Iris pigment epithelial cell (primary cell): Measurements from ENCODE around the gene SIMC1.

Experiments used
- DNase-seq: peaks from one replicate; pipeline ENCODE4 v3.0.0-alpha.2; 2011; ENCODE audit warnings: low read depth

Gene SIMC1

DNA sequence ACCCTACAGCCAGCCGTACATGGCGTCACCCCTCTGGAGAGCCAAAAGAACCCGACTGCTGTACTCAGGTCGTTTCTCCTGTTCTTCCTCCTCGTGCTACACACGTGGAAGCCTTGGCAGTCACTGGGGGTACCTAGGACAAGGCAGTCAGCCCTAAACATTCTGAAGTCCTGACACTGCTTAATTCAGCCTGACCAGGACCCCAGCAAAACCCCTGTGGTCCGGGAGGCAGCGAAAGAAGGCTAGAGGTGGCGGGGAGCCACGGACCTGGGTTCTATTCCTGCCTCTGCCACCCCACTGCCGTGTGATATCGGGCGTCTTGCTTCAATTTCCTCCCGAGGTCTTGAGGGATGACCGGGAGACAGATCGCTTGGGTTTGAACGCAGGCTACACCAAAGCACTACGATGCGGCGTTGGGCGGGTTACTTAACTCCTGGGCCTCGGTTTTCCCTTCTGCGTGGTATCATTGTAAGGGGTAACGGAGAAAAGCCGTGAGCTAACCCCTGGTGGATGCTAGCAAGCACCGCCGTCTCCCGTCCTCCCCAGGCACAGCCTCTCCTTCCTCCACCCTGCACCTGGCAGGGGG lies 126.6 kb downstream of the SIMC1 start:
- DNase-seq, result peak; percentile 36

DNA sequence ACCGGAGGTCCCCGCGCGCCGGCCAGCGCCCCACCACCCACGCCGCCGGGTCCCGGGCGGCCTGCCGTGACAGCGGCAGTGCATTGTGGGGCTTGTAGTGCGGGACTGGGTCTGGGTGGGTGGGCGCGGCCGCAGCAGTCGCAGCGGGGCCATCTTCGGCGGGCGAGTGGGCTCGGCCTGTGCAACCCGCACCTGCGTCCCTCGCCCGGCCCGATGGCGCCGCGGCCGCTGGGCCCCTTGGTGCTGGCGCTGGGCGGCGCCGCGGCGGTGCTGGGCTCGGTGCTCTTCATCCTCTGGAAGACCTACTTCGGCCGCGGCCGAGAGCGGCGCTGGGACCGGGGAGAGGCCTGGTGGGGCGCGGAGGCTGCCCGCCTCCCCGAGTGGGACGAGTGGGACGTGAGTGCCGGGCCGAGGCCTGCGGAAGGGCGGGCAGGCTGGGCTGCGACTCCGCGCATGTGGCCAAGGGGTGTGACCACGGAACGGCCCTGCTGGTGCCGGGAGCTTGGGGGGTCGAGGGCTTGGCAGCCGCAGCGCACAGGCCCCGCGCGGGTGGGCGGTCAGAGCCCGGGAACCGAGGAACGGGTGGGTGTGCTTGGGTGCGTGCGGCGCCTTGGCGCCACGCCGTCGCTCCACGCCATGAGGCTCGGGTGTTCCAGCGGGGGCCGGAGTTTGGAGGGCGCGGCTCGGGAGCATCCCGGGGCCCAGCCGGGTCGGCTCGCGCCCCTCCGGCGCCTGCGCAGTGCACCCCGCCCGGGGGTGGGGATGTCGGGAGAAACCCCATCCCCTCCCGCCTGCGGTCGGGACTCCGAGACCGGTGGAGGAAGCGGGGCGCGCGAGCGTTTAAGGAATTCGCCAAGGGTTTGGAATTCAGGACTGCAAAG lies 127.4 kb downstream of the SIMC1 start, which contains the start of gene ARL10:
TSS of gene ARL10 (plus strand) at position 137 of the 881 bp plus-strand sequence. CDS start at position 214, 77 bp downstream.
- DNase-seq, result peak; percentile 45

DNA sequence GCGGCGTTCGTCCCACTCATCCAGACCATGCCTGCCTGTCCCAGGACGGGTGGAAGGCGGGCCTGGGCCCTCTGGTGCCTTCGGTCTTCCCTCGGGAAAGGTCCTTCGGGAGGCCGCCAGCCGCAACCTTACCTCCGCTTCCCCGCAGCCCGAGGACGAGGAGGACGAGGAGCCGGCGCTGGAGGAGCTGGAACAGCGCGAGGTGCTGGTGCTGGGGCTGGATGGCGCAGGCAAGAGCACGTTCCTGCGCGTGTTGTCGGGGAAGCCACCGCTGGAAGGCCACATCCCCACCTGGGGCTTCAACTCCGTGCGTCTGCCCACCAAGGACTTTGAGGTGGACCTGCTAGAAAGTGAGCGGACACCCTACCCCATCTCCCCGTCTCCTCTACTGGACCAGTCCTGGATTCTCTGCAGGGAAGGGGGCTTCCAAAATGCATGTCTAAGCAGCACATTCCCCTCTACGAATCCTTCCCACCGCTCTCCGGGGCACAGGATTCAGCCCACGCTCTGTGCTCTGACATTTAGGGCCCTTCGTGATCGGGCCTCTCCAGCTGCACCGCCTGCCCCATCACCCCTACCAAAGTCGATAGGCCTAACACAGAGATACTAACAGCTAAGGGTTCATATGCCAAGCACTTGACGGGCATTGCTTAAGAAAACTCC lies 128.1 kb downstream of the SIMC1 start:
- DNase-seq, result peak; percentile 34

DNA sequence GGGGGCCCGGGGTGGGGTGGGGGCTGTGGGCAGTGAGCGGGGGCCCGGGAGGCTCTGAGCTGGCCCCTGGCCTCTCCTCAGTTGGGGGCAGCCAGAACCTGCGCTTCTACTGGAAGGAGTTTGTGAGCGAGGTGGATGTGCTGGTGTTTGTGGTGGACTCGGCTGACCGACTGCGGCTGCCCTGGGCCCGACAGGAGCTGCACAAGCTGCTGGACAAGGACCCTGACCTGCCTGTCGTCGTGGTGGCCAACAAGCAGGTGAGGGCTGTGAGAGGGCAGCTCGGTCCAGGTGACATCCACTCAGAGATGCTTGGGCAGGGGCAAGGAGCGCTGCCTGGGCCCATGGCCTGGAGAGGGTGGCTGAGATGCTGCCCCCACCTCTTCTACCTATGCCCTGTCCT lies 130.5 kb downstream of the SIMC1 start:
- DNase-seq, result no peak

DNA sequence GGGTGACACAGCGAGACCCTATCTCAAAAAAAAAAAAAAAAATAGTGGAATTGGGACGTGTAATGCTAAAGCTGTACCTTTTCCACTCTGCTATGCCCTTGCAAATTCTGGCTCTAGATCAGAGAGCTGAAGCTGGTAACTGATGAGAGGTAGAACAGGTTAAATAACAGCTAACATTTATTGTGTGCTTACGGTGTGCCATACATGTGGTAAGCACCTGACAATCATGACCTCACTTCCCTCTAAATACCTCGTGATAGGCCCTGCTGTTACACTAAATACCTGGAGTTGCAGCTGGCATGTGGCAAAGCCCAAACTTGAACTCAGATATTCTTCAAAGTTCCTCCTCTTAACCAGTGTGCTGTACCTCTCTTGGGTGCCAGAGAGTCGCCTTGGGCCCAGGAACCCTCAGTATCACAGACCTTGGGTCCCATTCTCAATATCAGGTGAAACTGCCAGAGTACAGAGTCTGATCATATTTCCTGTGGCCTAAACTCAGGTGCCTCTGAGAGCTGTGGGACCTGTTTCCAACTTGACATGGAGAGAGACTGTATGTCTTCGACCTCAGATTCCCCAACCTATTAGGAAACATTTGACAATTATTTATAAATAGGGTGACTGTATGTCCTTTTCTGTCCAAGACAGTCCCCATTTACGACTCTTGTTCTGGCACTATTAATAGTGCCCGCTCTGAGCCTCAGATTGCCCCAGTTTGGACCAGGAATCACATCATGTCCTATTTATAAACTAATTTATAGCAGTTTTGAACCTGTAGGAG lies 131.9 kb downstream of the SIMC1 start:
- no peak for DNase-seq

DNA sequence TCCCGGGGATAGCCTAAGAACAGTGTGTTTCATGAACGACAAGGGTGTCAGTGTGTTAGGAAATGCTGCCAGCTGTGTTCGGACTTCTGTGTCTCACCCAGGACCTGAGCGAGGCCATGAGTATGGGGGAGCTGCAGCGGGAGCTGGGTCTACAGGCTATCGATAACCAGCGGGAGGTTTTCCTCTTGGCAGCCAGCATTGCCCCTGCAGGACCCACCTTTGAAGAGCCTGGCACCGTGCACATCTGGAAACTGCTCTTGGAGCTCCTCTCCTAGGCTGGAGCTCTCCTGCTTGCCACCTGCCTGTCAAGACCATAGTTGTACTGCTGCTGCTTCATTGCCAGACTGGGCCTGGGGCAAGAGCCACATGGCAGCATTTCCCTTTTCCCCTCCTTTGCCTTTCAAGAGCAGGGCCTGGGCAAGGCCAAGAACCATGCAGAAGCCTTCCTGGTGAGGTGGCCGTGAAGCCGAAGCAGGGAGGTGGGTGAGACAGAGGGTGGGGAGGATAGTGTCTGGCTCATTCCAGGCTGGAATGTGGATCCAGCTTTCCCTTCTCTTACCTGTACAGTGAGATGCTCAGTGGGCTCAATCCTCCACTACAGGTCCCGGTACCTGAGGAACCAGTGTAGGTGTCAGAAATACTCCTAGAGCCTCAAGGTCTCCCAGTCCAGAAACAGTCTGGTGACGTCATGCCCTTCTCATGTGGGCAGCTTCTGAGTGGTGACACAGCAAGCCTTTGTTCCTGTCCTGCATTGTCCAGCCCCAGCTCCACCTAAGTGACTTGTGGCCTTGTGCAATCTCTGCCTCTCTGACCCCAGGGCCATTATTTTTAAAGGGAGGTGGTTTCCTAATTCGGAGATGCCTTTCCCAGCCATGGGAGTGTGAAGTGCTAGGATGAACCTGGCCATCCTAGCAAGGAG lies 133.7 kb downstream of the SIMC1 start:
- no peak for DNase-seq

DNA sequence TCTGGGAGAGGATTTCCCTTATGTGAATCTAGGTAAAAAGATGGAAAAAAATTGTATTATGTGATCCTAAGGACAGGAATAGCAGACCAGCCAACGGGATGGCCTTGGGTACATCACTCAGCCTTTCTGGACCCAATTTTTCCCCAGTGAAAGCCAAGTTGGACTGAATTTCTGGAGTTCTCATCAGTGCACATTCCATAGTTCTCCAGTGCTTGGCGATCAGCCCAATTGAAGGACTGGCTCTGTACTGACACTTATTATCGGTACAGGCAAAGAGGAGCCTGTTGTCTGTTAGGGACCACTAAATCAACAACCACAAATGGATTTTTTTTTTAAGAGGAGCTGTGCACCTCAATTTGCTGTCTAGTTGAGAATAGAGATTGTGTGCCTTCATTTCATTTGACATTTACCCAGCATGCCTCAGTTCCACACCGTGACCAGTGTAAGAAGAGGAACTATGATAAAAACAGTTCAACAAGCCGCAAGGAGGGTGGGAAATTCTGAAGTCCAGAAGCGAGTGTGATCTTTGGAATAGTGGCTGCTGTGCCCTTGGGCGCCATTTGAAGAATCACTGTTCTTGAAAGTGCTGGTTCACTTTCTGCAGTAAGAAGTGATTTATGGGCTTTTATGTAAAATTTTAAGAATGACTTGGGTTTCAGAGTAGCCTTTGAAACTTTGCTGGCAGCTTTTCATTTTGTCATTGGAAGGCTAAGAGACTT lies 135.0 kb downstream of the SIMC1 start:
- DNase-seq, result no peak

DNA sequence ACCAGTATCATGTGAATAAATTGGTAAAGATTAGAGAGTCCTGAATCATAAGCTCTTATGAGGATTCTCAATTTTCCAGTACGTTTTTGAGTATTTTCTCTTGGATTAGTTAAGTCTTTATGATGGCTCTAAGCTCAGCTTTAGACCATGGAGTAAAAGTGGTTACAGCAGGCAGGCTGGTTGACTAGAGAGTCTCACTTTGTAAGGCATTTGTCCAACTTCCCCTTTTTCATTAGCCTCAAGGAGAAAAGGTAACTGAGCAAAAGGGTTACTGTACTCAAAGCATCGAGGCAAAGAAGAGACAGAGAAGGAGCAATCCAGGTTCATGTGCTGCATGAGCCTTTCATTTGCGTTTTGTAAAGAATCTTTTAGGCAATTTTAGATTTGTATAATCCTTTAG lies 141.7 kb downstream of the SIMC1 start:
- no peak for DNase-seq

DNA sequence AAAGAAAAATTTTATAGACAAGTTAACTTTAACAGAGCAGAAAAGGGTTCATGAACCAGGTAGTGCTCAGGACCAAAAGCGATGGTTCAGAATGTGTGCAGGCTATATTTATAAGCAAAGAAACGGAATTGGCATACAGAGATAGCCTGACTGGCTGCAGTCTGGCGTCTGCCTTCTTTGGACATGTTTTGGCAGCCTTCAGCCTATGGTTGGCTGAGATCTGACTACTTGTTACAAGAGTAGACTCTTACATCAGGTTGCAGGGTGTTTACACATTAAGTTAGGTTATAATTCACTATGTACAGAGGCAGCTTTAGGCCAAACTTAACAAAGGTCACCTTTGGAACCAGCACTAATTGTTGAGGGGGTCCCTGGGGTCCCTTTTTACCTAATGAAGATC lies 143.2 kb downstream of the SIMC1 start:
- DNase-seq, result no peak

DNA sequence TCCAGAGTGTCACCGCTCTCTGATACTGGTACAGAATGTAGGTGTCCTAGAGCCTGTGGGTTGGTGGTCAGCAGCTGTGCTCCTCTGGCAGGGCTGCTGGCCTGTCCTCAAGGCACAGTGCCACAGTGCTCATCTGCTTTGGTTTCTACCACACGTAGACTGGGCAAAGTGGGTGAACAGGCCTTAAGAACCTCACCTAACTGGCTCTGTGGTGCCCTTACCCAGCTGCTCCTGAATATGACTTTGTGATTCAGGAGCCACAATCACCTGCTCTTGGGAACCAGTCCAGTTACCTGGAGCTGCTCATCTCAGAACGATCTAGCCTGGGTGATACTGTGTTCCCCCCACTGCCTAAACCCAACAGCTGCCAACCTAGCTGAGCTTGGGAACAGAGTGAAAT lies 143.8 kb downstream of the SIMC1 start:
- no peak for DNase-seq

DNA sequence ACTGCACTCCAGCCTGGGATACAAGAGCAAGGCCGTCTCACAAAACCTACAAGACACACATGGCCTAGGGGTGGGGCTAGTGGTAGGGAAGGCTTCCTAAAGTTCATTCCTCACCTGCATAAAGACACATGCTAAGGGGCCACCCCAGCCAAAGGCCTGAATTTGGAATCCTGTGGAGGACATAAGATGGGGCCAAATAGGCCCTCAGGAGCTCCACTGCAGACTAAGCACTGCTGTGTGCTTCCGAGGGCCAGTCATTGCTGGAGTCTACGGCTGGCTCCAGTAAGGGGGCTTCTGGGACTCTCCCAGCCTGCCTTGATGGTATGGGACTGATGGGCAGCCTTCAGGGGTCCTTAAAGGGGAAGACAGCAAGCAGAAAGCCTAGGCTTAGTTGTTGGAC lies 144.5 kb downstream of the SIMC1 start:
- DNase-seq, result no peak

DNA sequence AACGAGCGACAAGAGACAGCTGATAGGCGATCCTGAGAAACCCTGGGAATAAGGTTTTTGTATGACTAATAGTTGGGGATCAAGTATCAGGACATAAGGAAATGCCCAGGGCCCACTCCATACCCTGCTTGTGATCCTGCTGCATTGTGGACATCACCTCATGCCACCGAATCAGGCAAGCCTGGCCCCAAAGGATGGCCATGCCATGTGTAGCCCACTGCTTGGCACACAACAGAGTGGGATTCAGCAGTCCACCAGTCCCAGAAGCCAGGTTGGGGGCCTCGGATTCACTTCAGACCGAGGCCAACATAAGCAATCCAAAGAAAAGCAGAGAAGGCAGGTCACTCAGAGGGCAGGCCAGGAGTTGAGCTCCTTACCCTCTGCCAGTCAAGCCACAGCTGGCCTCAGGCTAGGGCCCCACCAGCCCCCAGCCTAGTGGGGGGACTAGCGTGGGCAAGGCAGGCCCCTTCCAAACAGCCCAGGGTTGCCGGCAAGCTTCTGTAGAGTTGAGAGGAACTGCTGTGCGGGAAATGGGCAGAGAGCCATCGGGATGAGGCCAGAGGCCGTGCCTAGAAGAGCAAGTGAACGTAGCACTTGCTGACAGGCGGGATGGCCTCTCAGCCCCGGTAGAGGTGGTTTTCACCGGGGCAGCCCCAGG lies 145.2 kb downstream of the SIMC1 start:
- no peak for DNase-seq

DNA sequence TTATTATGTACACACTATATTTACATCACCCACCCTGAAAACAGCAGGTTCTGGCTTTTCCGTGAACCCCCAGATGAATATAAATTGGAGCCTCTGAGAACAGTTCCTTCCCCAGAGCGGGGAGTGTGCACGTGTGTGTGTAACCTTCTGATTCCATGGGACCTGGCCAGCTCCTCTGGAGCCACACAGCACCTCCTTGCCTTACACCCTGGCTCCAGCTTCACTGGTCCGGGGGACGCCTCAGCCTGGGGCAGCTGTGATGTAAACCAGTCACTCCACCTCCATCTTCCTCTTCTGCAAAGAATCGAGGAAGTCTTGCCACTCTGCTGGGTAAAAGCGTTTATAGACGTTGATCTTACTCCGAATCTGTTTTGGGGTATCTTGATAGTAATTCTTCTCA lies 145.7 kb downstream of the SIMC1 start:
- no peak for DNase-seq

DNA sequence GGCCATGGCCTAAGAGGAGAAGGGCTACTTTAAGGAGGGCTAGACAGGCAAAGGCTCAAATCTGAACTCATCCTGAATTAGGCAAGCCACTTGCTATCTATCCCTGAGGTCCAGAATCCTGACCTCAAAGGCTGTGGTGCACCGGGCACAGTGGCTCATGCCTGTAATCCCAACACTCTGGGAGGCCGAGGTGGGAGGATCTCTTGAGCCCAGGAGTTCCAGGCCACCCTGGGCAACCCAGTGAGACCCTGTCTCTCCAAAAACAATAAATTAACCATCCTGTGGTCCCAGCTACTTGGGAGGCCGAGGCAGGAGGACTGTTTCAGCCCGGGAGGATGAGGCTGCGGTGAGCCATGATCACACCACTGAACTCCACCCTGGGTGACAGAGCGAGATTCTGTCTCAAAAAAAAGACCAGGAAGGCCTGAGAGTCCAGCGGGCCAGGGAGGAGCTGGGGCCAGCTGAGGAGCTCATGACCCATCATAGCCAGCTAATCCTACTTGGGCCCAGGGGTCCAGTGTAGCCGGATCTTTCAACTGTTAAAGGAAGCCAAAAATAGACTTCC lies 146.2 kb downstream of the SIMC1 start:
- DNase-seq, result no peak

DNA sequence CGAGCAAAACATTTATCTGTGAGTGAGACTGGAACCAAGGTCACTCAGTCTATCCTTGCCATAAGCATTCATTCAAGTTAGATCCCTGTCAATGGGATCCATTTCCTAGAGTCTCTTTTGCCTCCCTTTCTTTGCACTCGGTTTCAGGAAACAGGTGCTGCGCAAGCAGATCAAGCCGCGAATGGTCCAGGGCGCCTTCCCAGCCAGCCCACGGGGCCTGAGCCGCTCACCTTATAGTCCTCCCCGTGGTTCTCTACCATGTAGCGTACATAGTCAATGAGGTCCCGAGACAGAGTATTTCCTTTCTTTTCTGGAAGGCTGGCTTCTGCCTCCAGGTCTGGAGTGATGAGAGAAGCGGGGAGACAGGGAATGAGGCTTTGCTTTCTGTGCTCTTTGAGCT lies 146.8 kb downstream of the SIMC1 start:
- DNase-seq, result no peak

DNA sequence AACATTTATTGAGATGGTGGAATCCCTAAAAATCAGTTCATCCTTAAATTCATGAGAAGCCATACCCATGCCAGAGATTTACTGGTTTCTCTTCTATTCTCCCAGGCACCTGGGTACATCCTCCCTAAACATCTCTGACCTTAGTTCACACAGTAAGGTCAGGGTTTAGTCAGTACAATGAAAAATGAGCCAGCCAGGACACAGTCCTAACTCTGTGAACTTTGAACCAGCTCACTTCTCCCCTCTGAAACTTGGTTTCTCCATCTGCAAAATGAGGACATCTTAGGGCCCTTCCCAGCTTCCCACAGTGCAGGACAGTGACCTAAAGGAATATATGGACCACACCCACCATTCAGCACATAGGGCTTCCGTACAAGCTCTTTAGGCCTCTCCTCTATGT lies 148.3 kb downstream of the SIMC1 start:
- no peak for DNase-seq

DNA sequence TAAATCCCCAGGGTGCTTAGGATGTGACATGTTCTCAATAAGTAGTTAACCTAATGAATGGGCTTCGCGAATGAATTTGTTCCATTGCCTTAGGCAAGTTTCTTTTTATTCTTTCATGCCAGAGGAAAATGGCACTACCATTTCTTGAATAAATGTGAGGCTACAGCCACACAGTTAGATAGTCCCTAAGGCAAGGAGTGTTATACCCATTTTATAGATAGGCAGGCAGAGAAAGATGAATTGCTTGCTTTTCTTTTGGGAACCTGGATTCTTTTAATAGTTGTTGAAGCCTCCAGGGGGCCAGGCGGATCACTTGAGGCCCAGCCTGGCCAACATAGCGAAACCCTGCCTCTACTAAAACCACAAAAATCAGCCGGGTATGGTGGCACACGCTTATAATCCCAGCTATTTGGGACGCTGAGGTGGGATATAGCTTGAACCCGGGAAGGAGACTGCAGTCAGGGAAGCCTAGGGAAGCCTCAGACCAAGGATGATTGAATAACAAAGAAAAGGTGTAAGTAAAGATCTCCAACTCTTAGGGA lies 149.2 kb downstream of the SIMC1 start:
- no peak for DNase-seq

DNA sequence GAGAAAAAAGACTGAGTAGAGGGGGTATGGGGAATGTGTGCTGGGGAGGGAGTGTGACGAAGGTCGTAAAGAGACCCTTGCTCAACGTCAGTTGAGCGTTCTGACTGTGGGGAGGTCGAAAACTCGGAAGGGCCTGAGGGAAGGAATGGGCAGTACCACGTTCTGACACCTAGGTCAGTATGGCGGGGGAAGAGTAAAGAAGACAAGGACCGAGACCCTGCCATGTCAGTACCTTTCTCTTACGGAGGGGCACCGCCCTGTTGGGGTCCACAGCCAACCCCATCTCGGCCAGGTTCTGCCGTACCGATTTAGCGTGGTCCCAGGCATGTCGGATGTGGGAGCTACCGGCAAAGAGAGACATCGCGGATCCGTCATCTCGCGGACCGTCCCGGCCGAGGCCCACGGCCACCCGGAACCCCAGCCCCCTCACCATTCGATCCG lies 149.8 kb downstream of the SIMC1 start:
- peak; percentile 31 for DNase-seq

DNA sequence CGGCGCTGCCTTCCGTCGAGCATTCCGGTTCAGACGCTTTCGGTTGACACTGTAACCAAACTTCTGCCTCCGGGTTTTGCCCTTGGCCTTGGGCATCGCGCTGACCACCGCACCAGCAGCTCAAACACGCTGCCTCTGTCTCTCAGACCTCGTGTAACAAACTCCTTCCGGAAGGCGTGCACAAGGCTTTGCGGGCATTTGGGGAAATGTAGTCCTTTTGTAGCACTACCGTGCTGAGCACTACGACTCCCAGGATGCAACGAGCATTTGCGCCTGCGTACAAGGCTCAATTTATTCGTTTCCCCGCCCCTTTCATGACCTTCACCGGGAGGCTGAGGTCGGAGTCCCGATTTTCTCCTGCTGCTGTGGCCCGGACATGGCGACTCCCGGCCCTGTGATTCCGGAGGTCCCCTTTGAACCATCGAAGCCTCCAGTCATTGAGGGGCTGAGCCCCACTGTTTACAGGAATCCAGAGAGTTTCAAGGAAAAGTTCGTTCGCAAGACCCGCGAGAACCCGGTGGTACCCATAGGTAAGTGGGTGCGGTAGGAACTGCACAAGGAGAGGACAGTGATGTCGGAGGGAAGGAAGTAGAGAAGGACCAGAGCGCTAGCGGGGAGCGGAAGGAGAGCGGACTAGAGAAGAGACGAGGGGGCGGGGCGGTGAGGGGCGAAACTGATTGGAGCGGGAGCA lies 150.4 kb downstream of the SIMC1 start, which contains the start of the genes HIGD2A and NOP16:
TSS of gene HIGD2A (plus strand) at position 308 of the 691 bp plus-strand sequence. CDS start at position 377, 69 bp downstream.
TSS of gene NOP16 (minus strand) at position 155 of the 691 bp plus-strand sequence. CDS start at position 96, 59 bp downstream.
- DNase-seq, result peak; percentile 99
